Muscle of back (tissue), 11 donors: ENCODE results near the gene PARD6A. TPM values are rescaled to one million over a fixed set of nuclear protein-coding genes. Genes with fewer than 3 reads are reported as not detected.

Source experiments
- DNase-seq, 3 donors: peaks; one replicate each; pipeline versions ENCODE4 v3.0.0 to v3.0.0-alpha.2; 2013
- polyA plus RNA-seq, 10 donors: library from polyadenylated mRNA; unstranded; fragments of 120-200 nt; gene quantifications; one replicate each; pipeline ENCODE4 v1.2.1, GENCODE V29; 2013; ENCODE audit not compliant: insufficient read length in 10 of 10

Gene PARD6A
- polyA plus RNA-seq, 10 donors: 0.40 to 1.4 (median 1.2) TPM

GRCh38 chr16:67666559-67667452, 6.0 kb downstream of the PARD6A start, which contains the start of the genes C16orf86 and ENKD1:
Gene C16orf86 (plus strand): TSS chr16:67666814. CDS start chr16:67666971, 157 bp downstream.
Gene ENKD1 (minus strand): TSS chr16:67666750. CDS start chr16:67666442, 308 bp downstream.
- DNase-seq: peak; percentile 62 to 93 (median 86)

GRCh38 chr16:67667453-67667816, 6.7 kb downstream of the PARD6A start:
- DNase-seq: peak in 1 of 3 donors; percentile 67

GRCh38 chr16:67667817-67668494, 7.2 kb downstream of the PARD6A start:
- peak; percentile 85 to 92 (median 86) for DNase-seq

- peak in 1 of 3 donors; percentile 8 for DNase-seq
These were observed 7.9 kb downstream of the PARD6A start for GRCh38 chr16:67668495-67669157.

- DNase-seq: peak in 1 of 3 donors; percentile 1
These were observed 8.8 kb downstream of the PARD6A start for GRCh38 chr16:67669499-67670101.

- DNase-seq: no peak
These were observed 11.5 kb downstream of the PARD6A start for GRCh38 chr16:67672306-67672705.

- DNase-seq: peak in 2 of 3 donors; percentile 48 to 62
These were observed 12.2 kb downstream of the PARD6A start for GRCh38 chr16:67672739-67673662.

- DNase-seq: peak in 2 of 3 donors; percentile 36 to 61
These were observed 13.2 kb downstream of the PARD6A start for GRCh38 chr16:67673712-67674580.

GRCh38 chr16:67674851-67675578, 14.3 kb downstream of the PARD6A start:
- no peak for DNase-seq

GRCh38 chr16:67675579-67675935, 14.8 kb downstream of the PARD6A start:
- no peak for DNase-seq

GRCh38 chr16:67675999-67676398, 15.2 kb downstream of the PARD6A start:
- no peak for DNase-seq

- no peak for DNase-seq
These were observed 15.8 kb downstream of the PARD6A start for GRCh38 chr16:67676516-67676915.

GRCh38 chr16:67676939-67677338, 16.2 kb downstream of the PARD6A start:
- DNase-seq: no peak

- DNase-seq: no peak
These were observed 17.0 kb downstream of the PARD6A start for GRCh38 chr16:67677712-67678111.

GRCh38 chr16:67678354-67679023, 17.7 kb downstream of the PARD6A start:
- peak in 1 of 3 donors; percentile 66 for DNase-seq

- DNase-seq: no peak
These were observed 19.5 kb downstream of the PARD6A start for GRCh38 chr16:67679935-67680897.

GRCh38 chr16:67683767-67684166, 23.0 kb downstream of the PARD6A start:
- no peak for DNase-seq
